Stimulated activated CD8-positive, alpha-beta memory T cell treated with anti-CD3 and anti-CD28 coated beads, Interleukin-12 subunit alpha, Interleukin-12 subunit beta, amount 100 ng/mL, for 1 hour (primary cell): ENCODE results near the gene TMEM245.
"Not testable (repeated sequence)": the region's sequence is repeated elsewhere in the genome, so short reads cannot be mapped to it uniquely, and the experiment has no call there.

Experiments
- DNase-seq: peaks from one replicate; pipeline ENCODE4 v3.0.0-alpha.2; 2020; ENCODE audit warnings: low read depth

TMEM245 gene

DNA sequence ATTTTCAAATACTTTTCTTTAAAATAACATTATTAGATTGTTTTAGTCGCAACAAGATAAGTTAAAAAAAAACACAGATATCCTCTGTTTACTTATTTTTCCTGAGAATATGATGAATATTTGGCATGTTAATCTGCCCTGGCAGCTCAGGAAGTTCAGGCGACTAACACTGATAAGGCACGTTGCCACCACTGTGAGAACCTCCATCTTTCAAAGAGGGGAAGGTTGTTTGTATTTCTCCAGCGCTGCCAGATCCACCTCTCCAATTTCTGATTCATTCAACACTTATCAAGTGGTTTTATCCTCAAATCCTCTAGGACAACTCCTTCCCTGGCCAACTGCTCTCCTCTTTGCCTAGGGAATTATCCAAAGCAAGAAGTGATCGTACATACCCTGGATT, 128.3 kb downstream of the TMEM245 start:
- no peak for DNase-seq

GRCh38 chr9:108983885-108984284, 135.9 kb downstream of the TMEM245 start:
- no peak for DNase-seq

- DNase-seq = no peak
These were observed 138.9 kb downstream of the TMEM245 start for GRCh38 chr9:108980893-108981292.

GRCh38 chr9:108978205-108978604, 141.5 kb downstream of the TMEM245 start:
- no peak for DNase-seq

DNA sequence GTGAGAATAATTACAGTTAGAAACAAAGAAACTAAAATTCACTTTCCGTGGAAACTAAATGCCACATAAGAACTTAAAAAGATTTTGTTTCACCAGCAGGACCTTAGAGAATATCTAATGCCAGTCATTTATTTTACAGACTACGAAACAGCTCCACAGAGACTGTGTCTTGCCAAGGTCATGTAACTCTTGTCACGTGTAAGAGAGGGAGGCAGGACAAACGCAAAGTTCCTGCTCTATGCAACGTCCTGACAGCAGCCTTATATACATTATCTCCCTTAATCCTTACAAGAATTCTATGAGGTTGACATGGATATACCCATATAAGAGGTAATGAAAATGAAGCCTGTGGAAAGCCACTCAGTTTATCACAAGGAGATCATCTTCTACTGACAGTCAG, 145.9 kb downstream of the TMEM245 start:
- DNase-seq = no peak

DNA sequence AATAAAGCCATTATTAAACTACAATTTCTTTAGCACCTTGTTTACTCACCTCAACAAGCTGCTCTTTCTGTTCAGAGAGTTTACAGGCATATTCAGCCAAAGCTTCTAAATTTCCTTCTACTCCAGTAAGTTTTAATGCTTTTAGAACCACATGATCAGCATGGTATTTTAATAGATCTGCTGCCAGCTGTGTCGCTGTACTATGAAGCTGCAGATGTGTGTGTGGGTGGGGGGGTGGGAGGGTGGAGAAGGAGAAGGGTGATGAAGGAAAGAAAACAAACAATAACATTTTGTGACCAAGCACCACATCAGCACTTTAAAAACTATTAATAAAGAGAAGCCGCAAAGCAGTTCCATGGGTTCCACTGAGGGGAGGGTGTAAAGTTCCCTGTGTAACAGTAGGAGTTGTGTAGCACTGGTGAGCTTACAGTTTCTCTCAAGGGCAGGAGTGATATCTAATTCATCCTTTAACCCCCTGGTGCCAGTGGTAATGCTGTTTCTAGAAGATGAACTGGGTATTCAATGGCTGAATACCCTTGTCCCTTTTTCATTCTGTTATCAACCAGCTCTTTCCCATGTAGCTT, 147.0 kb downstream of the TMEM245 start:
- DNase-seq = no peak

DNA sequence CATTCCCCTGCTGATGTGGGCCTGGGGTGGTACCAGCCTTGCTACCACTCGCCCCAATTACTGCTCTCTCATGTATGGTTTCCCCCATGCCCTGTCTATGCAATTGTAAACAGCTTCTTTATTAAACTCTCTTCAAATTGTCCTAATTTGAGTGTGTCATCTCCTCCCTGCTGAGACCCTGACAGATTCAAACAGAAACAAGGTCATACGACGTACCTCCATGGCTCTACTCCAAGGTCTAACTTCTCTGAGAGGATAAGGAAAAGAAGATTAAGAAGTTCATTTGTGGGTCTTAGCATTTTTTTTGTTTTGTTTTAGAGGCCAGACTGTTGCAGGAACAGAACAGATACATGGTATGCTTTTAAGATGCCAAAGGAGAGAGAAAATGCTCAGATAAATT, 147.6 kb downstream of the TMEM245 start:
- no peak for DNase-seq

DNA sequence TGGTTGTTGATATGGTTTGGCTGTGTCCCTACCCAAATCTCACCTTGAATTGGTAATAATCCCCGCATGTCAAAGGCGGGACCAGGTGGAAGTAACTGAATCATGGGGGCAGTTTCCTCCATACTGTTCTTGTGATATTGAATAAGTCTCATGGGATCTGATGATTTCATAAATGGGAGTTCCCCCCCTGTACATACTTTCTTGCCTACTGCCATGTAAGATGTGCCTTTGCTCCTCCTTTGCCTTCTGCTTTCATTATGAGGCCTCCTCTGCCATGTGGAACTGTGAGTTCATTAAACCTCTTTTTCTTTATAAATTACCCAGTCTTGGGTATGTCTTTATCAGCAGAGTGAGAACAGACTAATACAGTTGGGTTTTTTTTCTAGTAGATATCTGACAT, 148.4 kb downstream of the TMEM245 start:
- DNase-seq = not testable (repeated sequence)

DNA sequence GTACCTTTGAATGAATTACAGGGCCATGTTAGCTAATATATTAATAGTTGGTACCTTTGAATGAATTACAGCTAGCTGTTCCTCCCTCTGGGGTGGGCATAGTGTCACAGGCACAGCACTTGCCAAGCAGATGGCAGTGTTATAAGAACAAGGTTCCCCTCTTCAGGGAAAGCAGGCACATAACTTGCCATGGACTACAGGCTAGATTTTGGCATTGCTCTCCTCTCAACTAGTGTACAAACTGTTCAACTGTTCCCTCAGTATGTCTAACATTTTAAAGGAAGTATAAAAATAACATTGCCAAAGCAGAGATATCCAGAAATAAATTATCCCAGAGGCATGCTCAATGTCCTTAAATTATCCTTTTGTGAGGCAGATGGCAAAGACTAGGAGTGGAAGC, 151.8 kb downstream of the TMEM245 start:
- DNase-seq = no peak
